ENCODE results near the gene CLMN. TPM values are rescaled to one million over a fixed set of nuclear protein-coding genes. Genes with fewer than 3 reads are reported as not detected.

CLMN gene
- total RNA-seq, 1 experiment from 2014 or later: 33.4 TPM

DNA sequence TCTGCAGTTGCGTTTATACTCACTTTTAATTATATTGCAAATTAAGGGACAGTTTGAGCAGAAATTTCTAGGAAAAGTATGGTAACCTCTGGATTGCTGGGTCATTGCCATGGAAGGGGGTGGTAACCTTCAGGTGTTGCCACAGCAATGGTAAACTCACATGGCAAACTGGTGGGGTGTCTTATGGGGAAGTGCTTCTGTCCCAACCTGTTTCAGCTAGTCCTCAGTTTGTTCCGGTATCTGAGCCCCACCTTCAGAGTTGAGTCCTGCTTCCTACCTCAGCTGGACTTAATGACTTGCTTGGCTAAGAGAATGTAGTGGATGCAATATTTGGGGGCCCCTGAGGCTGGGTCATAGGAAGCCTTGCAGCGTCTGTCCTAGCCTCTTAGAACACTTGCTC lies 7.3 kb upstream of the CLMN start (continued):
- TF ChIP-seq CTCF (IDR thresholded peaks at IDR 0.05 in 2 of 3, conservative IDR thresholded peaks at IDR 0.05 in 1 of 3; ENCODE audit: borderline replicate concordance in 1 of 3, insufficient read depth in 1 of 3, low read depth in 2 of 3, low read length in 2 of 3) (no peak), EZH2 (IDR thresholded peaks at IDR 0.05) (no peak), RAD21 (IDR thresholded peaks at IDR 0.05; ENCODE audit: low read depth) (no peak), CBX3 (IDR thresholded peaks at IDR 0.05; ENCODE audit: low read depth) (no peak)

GRCh38 chr14:95323917-95324316 lies 4.2 kb upstream of the CLMN start:
- no peaks in the 10 kb centered on the region for H3K27me3 ChIP-seq (ENCODE audit: insufficient read depth, low read length)
- no peak overlapping the region for H3K9ac ChIP-seq (ENCODE audit: low read length)
- ATAC-seq (no peak), DNase-seq (ENCODE audit: low read depth, low spot score) (no peak)
- ChIA-PET POLR2A (no interaction called here), RAD21 (ENCODE audit: low non-redundant PET in 1 of 2, low total read pairs in 2 of 2, uncharacterized antibody in 2 of 2, unreplicated experiment in 2 of 2) (no interaction called here), CTCF (no interaction called here)
- no peaks in the 10 kb centered on the region for H3K36me3 ChIP-seq (ENCODE audit: control insufficient read depth in 1 of 2, insufficient read depth in 2 of 2, low read length in 2 of 2)
- no peak overlapping the region for H2AFZ ChIP-seq (ENCODE audit: low read depth, low read length, poor library complexity, severe bottlenecking)
- H3K79me2 ChIP-seq (ENCODE audit: insufficient read depth, low read length): no peaks in the 10 kb centered on the region
- no peaks in the 10 kb centered on the region for H3K9me2 ChIP-seq (ENCODE audit: insufficient read depth)
- H3K27ac ChIP-seq (ENCODE audit: low read depth, low read length): no peak overlapping the region
- peaks cover 3 to 9% of the 10 kb centered on the region in 2 experiments; a peak in 2 of 4 replicates for H3K4me1 ChIP-seq (ENCODE audit: control insufficient read depth in 1 of 2, insufficient read depth in 2 of 2, low read length in 2 of 2)
- intact Hi-C loops (cut with micrococcal nuclease): no loop called here
- no TSS peak for BruUV-seq (replicated peaks)
- H3K9me3 ChIP-seq (ENCODE audit: control insufficient read depth in 1 of 2, insufficient read depth in 1 of 2, low read depth in 1 of 2, low read length in 2 of 2): no peaks in the 10 kb centered on the region
- TF ChIP-seq CTCF (IDR thresholded peaks at IDR 0.05 in 2 of 3, conservative IDR thresholded peaks at IDR 0.05 in 1 of 3; ENCODE audit: borderline replicate concordance in 1 of 3, insufficient read depth in 1 of 3, low read depth in 2 of 3, low read length in 2 of 3) (no peak), MAX (IDR thresholded peaks at IDR 0.05) (no peak), YY1 (IDR thresholded peaks at IDR 0.05; ENCODE audit: extremely low read depth, insufficient replicate concordance, low read depth, low read length) (no peak), POLR2A (IDR thresholded peaks at IDR 0.05; ENCODE audit: borderline replicate concordance, extremely low read depth, insufficient read depth, insufficient read length) (no peak), CEBPB (IDR thresholded peaks at IDR 0.05; ENCODE audit: low read depth) (no peak)
- no peaks in the 10 kb centered on the region for H4K20me1 ChIP-seq (ENCODE audit: insufficient read depth)
- no peak overlapping the region for H3K4me2 ChIP-seq (ENCODE audit: low read length)
- no peak overlapping the region for H3K4me3 ChIP-seq (replicated peaks in 1 of 2; ENCODE audit: low read depth in 1 of 2, low read length in 2 of 2)
